HEK293 (cell line): ENCODE results near the gene NT5DC3.

Experiments
- CTCF ChIA-PET: fragments of 350-600 bp; formaldehyde crosslinking; extraction: SDS; loops from one replicate; lab custom pipeline; 2021; ENCODE audit warnings: antibody characterized with exemption; lab: Yijun Ruan, JAX
- POLR2A ChIA-PET: fragments of 300-600 bp; formaldehyde crosslinking; extraction: SDS; loops from one replicate; lab custom pipeline; 2020; ENCODE audit warnings: antibody characterized with exemption, inconsistent platforms; lab: Yijun Ruan, JAX
- H3K27ac ChIP-seq: fragments of 200-500 bp; sonication (Bioruptor generic); 2 replicates; pipeline ENCODE4 v1.5.1; 2014; ENCODE audit warnings: low read depth, low read length, control low read depth, inconsistent platforms; ENCODE audit errors: extremely low read depth
- H3K36me3 ChIP-seq, 2 experiments: fragments of 200-500 bp in 1 of 2; sonication (Bioruptor generic) in 1 of 2; 1 replicate in 1 of 2; 2 replicates in 1 of 2; pipeline ENCODE4 v1.5.1; 2014 to 2017; ENCODE audit warnings: inconsistent platforms in 2 of 2, low read length in 2 of 2; ENCODE audit not compliant: control insufficient read depth in 2 of 2, insufficient read depth in 1 of 2
- H3K4me1 ChIP-seq: fragments of 200-500 bp; sonication (Bioruptor generic); 2 replicates; pipeline ENCODE4 v1.5.1; 2014; ENCODE audit warnings: mild to moderate bottlenecking, low read length, inconsistent platforms; ENCODE audit not compliant: control insufficient read depth, insufficient read depth
- H3K4me3 ChIP-seq: 2 replicates; pipeline ENCODE4 v1.5.1; 2011; ENCODE audit warnings: low read depth, mild to moderate bottlenecking, control low read depth, low read length, moderate library complexity
- H3K9me3 ChIP-seq: fragments of 200-500 bp; sonication (Bioruptor generic); 2 replicates; pipeline ENCODE4 v1.5.1; 2014; ENCODE audit warnings: low read depth, low read length, inconsistent platforms; ENCODE audit not compliant: control insufficient read depth, insufficient read depth
- BCL11B ChIP-seq: fragments of 450-650 bp; formaldehyde crosslinking; IDR thresholded peaks from 2 replicates; pipeline ENCODE4 v1.5.1; 2016; ENCODE audit warnings: low read depth, missing biosample characterization, missing genetic modification characterization
- PBX3 ChIP-seq: sonication (generic); formaldehyde crosslinking; IDR thresholded peaks from 2 replicates; pipeline ENCODE4 v1.8.1; 2022; ENCODE audit warnings: mild to moderate bottlenecking, moderate library complexity, missing genetic modification reagents
- PRDM1 ChIP-seq: fragments of 450-650 bp; formaldehyde crosslinking; IDR thresholded peaks from 2 replicates; pipeline ENCODE4; 2016; ENCODE audit warnings: missing biosample characterization, missing genetic modification characterization
- SETDB1 ChIP-seq: IDR thresholded peaks from one replicate; pipeline ENCODE4 v1.6.1; 2017; ENCODE audit warnings: mild to moderate bottlenecking, low read length, moderate library complexity, mixed read lengths; ENCODE audit not compliant: insufficient read length
- ZFHX2 ChIP-seq: fragments of 450-650 bp; formaldehyde crosslinking; conservative IDR thresholded peaks from 2 replicates; pipeline ENCODE4 v1.5.1; 2016; ENCODE audit warnings: missing biosample characterization, missing genetic modification characterization
- ZNF114 ChIP-seq: fragments of 450-650 bp; formaldehyde crosslinking; IDR thresholded peaks from 2 replicates; pipeline ENCODE4 v1.5.0; 2017; ENCODE audit warnings: missing biosample characterization, missing genetic modification characterization
- ZNF121 ChIP-seq: fragments of 450-650 bp; formaldehyde crosslinking; IDR thresholded peaks from 2 replicates; pipeline ENCODE4 v1.5.1; 2016; ENCODE audit warnings: missing biosample characterization, missing genetic modification characterization
- ZNF211 ChIP-seq: fragments of 450-650 bp; formaldehyde crosslinking; IDR thresholded peaks from 2 replicates; pipeline ENCODE4 v1.5.1; 2016; ENCODE audit warnings: low read depth, missing biosample characterization, missing genetic modification characterization
- ZNF311 ChIP-seq: fragments of 450-650 bp; formaldehyde crosslinking; IDR thresholded peaks from 2 replicates; pipeline ENCODE4 v1.5.1; 2017; ENCODE audit warnings: missing biosample characterization, missing genetic modification characterization, borderline replicate concordance
- ZNF366 ChIP-seq: fragments of 450-650 bp; formaldehyde crosslinking; conservative IDR thresholded peaks from 2 replicates; pipeline ENCODE4 v1.5.1; 2016; ENCODE audit warnings: missing biosample characterization, missing genetic modification characterization
- ZNF426 ChIP-seq: fragments of 450-650 bp; formaldehyde crosslinking; IDR thresholded peaks from 2 replicates; pipeline ENCODE4 v1.5.1; 2017; ENCODE audit warnings: missing biosample characterization, missing genetic modification characterization, mild to moderate bottlenecking, inconsistent platforms, moderate library complexity
- ZNF544 ChIP-seq: fragments of 450-650 bp; formaldehyde crosslinking; IDR thresholded peaks from 2 replicates; pipeline ENCODE4 v1.5.0; 2017; ENCODE audit warnings: missing biosample characterization, missing genetic modification characterization
- ZNF560 ChIP-seq: fragments of 450-650 bp; formaldehyde crosslinking; IDR thresholded peaks from 2 replicates; pipeline ENCODE4 v1.5.1; 2017; ENCODE audit warnings: missing biosample characterization, missing genetic modification characterization, borderline replicate concordance
- ZNF561 ChIP-seq: fragments of 450-650 bp; IDR thresholded peaks from 2 replicates; pipeline ENCODE4 v1.5.1; 2018; ENCODE audit warnings: missing biosample characterization, missing genetic modification characterization, borderline replicate concordance
- ZNF623 ChIP-seq: fragments of 450-650 bp; formaldehyde crosslinking; IDR thresholded peaks from 2 replicates; pipeline ENCODE4 v1.5.1; 2016; ENCODE audit warnings: missing biosample characterization, missing genetic modification characterization
- ZNF658 ChIP-seq: fragments of 450-650 bp; formaldehyde crosslinking; IDR thresholded peaks from 2 replicates; pipeline ENCODE4; 2016; ENCODE audit warnings: missing biosample characterization, missing genetic modification characterization
- ZNF747 ChIP-seq: fragments of 450-650 bp; formaldehyde crosslinking; IDR thresholded peaks from 2 replicates; pipeline ENCODE4 v1.5.1; 2016; ENCODE audit warnings: missing biosample characterization, missing genetic modification characterization
- ZNF76 ChIP-seq: fragments of 450-650 bp; formaldehyde crosslinking; IDR thresholded peaks from 2 replicates; pipeline ENCODE4; 2016; ENCODE audit warnings: low read depth, missing biosample characterization, missing genetic modification characterization, borderline replicate concordance
- ZNF776 ChIP-seq: fragments of 450-650 bp; formaldehyde crosslinking; IDR thresholded peaks from 2 replicates; pipeline ENCODE4 v1.5.0; 2017; ENCODE audit warnings: missing biosample characterization, missing genetic modification characterization, borderline replicate concordance
- TF ChIP-seq, protein P1 (sequence below): fragments of 450-650 bp; formaldehyde crosslinking; optimal IDR thresholded peaks from 2 replicates; pipeline ENCODE3; 2016; ENCODE audit warnings: missing biosample characterization, mild to moderate bottlenecking, missing genetic modification characterization
- TF ChIP-seq, protein P2 (sequence below): fragments of 450-650 bp; formaldehyde crosslinking; IDR thresholded peaks from 2 replicates; pipeline ENCODE4 v1.5.1; 2017; ENCODE audit warnings: missing biosample characterization, missing genetic modification characterization
- TF ChIP-seq, protein P3 (sequence below): fragments of 450-650 bp; formaldehyde crosslinking; IDR thresholded peaks from 2 replicates; pipeline ENCODE4 v1.5.1; 2016; ENCODE audit warnings: missing biosample characterization, missing genetic modification characterization
- TF ChIP-seq, protein P4 (sequence below): fragments of 450-650 bp; formaldehyde crosslinking; IDR thresholded peaks from 2 replicates; pipeline ENCODE4 v1.5.1; 2016; ENCODE audit warnings: missing biosample characterization, missing genetic modification characterization

Gene NT5DC3

DNA sequence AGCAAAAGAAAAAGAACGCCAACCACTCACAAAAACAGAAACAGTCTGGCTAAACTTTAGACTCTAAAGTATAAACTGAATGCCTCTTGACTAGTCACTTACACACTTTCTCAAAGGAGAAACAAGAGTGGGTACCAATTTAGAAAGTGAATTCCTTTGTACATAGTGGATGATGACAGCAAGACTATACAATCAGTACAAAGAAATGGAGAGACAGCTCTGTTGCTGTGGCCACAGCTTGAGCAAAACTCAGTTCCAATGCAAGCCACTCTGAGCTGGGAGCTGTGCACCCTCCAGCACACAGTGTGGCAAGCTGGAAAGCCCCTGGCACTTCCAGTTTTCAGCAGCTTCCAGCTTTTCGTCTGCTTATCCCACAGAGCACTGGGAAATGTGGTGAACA is 21.7 kb downstream of the NT5DC3 start:
- ChIA-PET POLR2A (interaction anchor here (1.3 kb wide), 1 partner anchor 22 kb away, joined by 3 read pairs; the partner anchor contains the start of gene NT5DC3), CTCF (interaction anchor here (0.6 to 1.0 kb wide), 3 partner anchors 22 to 448 kb away, joined by 3 to 6 read pairs (median 4); no protein-coding TSS in a partner anchor)
- Histone ChIP-seq H3K9me3 (no peaks in the 10 kb centered on the region), H3K4me3 (no peak overlapping the region), H3K27ac (no peak overlapping the region), H3K4me1 (no peaks in the 10 kb centered on the region), H3K36me3 (peaks cover 0 to 7% of the 10 kb centered on the region in 2 experiments; a peak in 1 of 3 replicates)
- TF ChIP-seq, protein P1, sequence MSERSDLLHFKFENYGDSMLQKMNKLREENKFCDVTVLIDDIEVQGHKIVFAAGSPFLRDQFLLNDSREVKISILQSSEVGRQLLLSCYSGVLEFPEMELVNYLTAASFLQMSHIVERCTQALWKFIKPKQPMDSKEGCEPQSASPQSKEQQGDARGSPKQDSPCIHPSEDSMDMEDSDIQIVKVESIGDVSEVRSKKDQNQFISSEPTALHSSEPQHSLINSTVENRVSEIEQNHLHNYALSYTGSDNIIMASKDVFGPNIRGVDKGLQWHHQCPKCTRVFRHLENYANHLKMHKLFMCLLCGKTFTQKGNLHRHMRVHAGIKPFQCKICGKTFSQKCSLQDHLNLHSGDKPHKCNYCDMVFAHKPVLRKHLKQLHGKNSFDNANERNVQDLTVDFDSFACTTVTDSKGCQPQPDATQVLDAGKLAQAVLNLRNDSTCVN (tag by site-specific recombination), result no peak
- TF ChIP-seq BCL11B (tag by site-specific recombination) (no peak), PRDM1 (tag by site-specific recombination) (peak; percentile 25; the same call in 1 of the 2 replicates), ZNF311 (tag by site-specific recombination) (no peak)

DNA sequence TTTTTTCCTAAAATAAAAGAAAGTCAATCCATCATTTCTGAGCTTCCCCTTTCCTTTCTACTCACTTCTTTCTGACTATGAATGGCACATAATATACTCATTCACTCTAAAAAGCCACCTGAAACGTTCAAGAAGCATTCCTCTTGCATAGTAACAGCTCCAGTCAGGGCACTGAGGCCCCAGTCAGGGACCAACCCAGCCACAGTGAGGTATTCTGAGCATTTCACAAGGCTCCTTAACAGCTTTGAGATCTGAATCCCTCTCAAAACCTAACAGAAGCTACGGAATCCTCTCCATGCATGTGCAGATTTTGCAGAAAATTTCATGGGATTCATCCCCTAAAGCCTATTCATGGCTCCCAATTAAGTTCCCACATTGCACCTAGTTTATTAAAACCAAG is 23.2 kb downstream of the NT5DC3 start:
- no peaks in the 10 kb centered on the region for H3K9me3 ChIP-seq
- H3K27ac ChIP-seq, result no peak overlapping the region
- CTCF ChIA-PET, result no interaction called here
- no peak for TF ChIP-seq ZNF560 (tag by site-specific recombination)
- no peak for TF ChIP-seq ZNF76 (tag by site-specific recombination)
- no peak for TF ChIP-seq PBX3 (CRISPR knock-in tag)
- TF ChIP-seq, protein P2, sequence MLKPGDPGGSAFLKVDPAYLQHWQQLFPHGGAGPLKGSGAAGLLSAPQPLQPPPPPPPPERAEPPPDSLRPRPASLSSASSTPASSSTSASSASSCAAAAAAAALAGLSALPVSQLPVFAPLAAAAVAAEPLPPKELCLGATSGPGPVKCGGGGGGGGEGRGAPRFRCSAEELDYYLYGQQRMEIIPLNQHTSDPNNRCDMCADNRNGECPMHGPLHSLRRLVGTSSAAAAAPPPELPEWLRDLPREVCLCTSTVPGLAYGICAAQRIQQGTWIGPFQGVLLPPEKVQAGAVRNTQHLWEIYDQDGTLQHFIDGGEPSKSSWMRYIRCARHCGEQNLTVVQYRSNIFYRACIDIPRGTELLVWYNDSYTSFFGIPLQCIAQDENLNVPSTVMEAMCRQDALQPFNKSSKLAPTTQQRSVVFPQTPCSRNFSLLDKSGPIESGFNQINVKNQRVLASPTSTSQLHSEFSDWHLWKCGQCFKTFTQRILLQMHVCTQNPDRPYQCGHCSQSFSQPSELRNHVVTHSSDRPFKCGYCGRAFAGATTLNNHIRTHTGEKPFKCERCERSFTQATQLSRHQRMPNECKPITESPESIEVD (tag by site-specific recombination), result no peak
- no peak for TF ChIP-seq ZFHX2 (tag by site-specific recombination)
- no peak for TF ChIP-seq SETDB1
- TF ChIP-seq ZNF747, result no peak
- no peak for TF ChIP-seq PRDM1 (tag by site-specific recombination)
- TF ChIP-seq ZNF211 (tag by site-specific recombination), result no peak
- TF ChIP-seq ZNF366 (tag by site-specific recombination), result no peak
- no peak for TF ChIP-seq ZNF623 (tag by site-specific recombination)
- no peak for TF ChIP-seq ZNF561 (tag by site-specific recombination)
- TF ChIP-seq, protein P3, sequence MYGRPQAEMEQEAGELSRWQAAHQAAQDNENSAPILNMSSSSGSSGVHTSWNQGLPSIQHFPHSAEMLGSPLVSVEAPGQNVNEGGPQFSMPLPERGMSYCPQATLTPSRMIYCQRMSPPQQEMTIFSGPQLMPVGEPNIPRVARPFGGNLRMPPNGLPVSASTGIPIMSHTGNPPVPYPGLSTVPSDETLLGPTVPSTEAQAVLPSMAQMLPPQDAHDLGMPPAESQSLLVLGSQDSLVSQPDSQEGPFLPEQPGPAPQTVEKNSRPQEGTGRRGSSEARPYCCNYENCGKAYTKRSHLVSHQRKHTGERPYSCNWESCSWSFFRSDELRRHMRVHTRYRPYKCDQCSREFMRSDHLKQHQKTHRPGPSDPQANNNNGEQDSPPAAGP (tag by site-specific recombination), result no peak
- TF ChIP-seq, protein P4, sequence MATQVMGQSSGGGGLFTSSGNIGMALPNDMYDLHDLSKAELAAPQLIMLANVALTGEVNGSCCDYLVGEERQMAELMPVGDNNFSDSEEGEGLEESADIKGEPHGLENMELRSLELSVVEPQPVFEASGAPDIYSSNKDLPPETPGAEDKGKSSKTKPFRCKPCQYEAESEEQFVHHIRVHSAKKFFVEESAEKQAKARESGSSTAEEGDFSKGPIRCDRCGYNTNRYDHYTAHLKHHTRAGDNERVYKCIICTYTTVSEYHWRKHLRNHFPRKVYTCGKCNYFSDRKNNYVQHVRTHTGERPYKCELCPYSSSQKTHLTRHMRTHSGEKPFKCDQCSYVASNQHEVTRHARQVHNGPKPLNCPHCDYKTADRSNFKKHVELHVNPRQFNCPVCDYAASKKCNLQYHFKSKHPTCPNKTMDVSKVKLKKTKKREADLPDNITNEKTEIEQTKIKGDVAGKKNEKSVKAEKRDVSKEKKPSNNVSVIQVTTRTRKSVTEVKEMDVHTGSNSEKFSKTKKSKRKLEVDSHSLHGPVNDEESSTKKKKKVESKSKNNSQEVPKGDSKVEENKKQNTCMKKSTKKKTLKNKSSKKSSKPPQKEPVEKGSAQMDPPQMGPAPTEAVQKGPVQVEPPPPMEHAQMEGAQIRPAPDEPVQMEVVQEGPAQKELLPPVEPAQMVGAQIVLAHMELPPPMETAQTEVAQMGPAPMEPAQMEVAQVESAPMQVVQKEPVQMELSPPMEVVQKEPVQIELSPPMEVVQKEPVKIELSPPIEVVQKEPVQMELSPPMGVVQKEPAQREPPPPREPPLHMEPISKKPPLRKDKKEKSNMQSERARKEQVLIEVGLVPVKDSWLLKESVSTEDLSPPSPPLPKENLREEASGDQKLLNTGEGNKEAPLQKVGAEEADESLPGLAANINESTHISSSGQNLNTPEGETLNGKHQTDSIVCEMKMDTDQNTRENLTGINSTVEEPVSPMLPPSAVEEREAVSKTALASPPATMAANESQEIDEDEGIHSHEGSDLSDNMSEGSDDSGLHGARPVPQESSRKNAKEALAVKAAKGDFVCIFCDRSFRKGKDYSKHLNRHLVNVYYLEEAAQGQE (tag by site-specific recombination), result no peak
- TF ChIP-seq ZNF426 (tag by site-specific recombination), result no peak
- TF ChIP-seq ZNF544, result no peak
- TF ChIP-seq ZNF114 (tag by site-specific recombination), result no peak
- no peak for TF ChIP-seq ZNF776 (tag by site-specific recombination)
- no peak for TF ChIP-seq ZNF121
- no peak for TF ChIP-seq ZNF658
- TF ChIP-seq, all 188 proteins: peak for 0
- Histone ChIP-seq H3K4me3 (no peak overlapping the region), H3K36me3 (peaks cover 0 to 21% of the 10 kb centered on the region in 2 experiments; a peak in 1 of 3 replicates), H3K4me1 (no peaks in the 10 kb centered on the region)
- POLR2A ChIA-PET, result no interaction called here
